Colonic mucosa (tissue), 4 donors: ENCODE data around the gene SYNE1. TPM values are rescaled to one million over a fixed set of nuclear protein-coding genes. Genes with fewer than 3 reads are reported as not detected.
"Not testable (repeated sequence)": the region's sequence is repeated elsewhere in the genome, so short reads cannot be mapped to it uniquely, and the experiment has no call there.

Experiments
- DNase-seq: peaks from one replicate; pipeline ENCODE4 v3.0.0-alpha.2; 2020
- H3K27ac ChIP-seq: fragments of 200-600 bp; one replicate; pipeline ENCODE4 v1.8.0; 2021
- H3K27me3 ChIP-seq: fragments of 200-600 bp; one replicate; pipeline ENCODE4 v1.8.0; 2021
- H3K36me3 ChIP-seq: fragments of 200-600 bp; one replicate; pipeline ENCODE4 v1.8.0; 2021
- H3K4me1 ChIP-seq: fragments of 200-600 bp; one replicate; pipeline ENCODE4 v1.8.0; 2021; ENCODE audit warnings: mild to moderate bottlenecking
- H3K4me3 ChIP-seq: fragments of 200-600 bp; one replicate; pipeline ENCODE4 v1.8.0; 2021
- H3K9ac ChIP-seq, 2 donors: one replicate each; pipeline ENCODE4 v1.7.0; 2013; ENCODE audit warnings: control low read depth in 2 of 2, low read depth in 2 of 2, low read length in 2 of 2
- H3K9me3 ChIP-seq: fragments of 200-600 bp; one replicate; pipeline ENCODE4 v1.8.0; 2021
- CTCF ChIP-seq: fragments of 200-600 bp; IDR thresholded peaks from one replicate; pipeline ENCODE4 v1.8.0; 2022; ENCODE audit warnings: antibody characterized with exemption, mild to moderate bottlenecking
- intact Hi-C: fragments of 100-400 bp; cut with DNase I; formaldehyde crosslinking; loops from one replicate; pipeline ENCODE4 v1.14.1; 2022
- total RNA-seq, 2 donors: library from RNA; stranded (reverse); fragmentation: NEBNext Ultra II Directional in 1 of 2; extraction: Animal tissue kit (Norgen Biotek cat#: 25700) in 1 of 2; gene quantifications; one replicate each; pipeline ENCODE4 v1.2.1, GENCODE V29; 2021
- donor health status: healthy.
- donor health status: DM: no; HTN: no; CAD: no.
- donor health status: DM: no; HTN: no; CAD: no.

Gene SYNE1
- total RNA-seq, 2 donors from 2014 or later, result 11.6 to 23.7 TPM

GRCh38 chr6:152648105-152648504 is 10.9 kb upstream of the SYNE1 start:
- no peaks in the 10 kb centered on the region for H3K9me3 ChIP-seq
- intact Hi-C loops, result no loop called here
- no peak for DNase-seq
- H3K27me3 ChIP-seq, result no peaks in the 10 kb centered on the region
- no peak overlapping the region for H3K27ac ChIP-seq
- H3K9ac ChIP-seq, result no peak overlapping the region
- no peaks in the 10 kb centered on the region for H3K36me3 ChIP-seq
- H3K4me3 ChIP-seq, result no peak overlapping the region
- no peaks in the 10 kb centered on the region for H3K4me1 ChIP-seq
- no peak for TF ChIP-seq CTCF

GRCh38 chr6:152646732-152647131 is 9.6 kb upstream of the SYNE1 start:
- intact Hi-C loops, H3K9me3 ChIP-seq, H3K9ac ChIP-seq, H3K27me3 ChIP-seq, H3K4me3 ChIP-seq, H3K27ac ChIP-seq, H3K4me1 ChIP-seq, DNase-seq, H3K36me3 ChIP-seq: not testable (repeated sequence)

- no peaks in the 10 kb centered on the region for H3K9me3 ChIP-seq
- H3K36me3 ChIP-seq, result no peaks in the 10 kb centered on the region
- H3K9ac ChIP-seq, result no peak overlapping the region
- H3K27ac ChIP-seq, result no peak overlapping the region
- peak; percentile 18 for TF ChIP-seq CTCF
- intact Hi-C loops, result no loop called here
- no peaks in the 10 kb centered on the region for H3K27me3 ChIP-seq
- H3K4me1 ChIP-seq, result no peaks in the 10 kb centered on the region
- no peak overlapping the region for H3K4me3 ChIP-seq
- DNase-seq, result peak; percentile 17
These were observed 5.6 kb upstream of the SYNE1 start for GRCh38 chr6:152642578-152643375.

DNA sequence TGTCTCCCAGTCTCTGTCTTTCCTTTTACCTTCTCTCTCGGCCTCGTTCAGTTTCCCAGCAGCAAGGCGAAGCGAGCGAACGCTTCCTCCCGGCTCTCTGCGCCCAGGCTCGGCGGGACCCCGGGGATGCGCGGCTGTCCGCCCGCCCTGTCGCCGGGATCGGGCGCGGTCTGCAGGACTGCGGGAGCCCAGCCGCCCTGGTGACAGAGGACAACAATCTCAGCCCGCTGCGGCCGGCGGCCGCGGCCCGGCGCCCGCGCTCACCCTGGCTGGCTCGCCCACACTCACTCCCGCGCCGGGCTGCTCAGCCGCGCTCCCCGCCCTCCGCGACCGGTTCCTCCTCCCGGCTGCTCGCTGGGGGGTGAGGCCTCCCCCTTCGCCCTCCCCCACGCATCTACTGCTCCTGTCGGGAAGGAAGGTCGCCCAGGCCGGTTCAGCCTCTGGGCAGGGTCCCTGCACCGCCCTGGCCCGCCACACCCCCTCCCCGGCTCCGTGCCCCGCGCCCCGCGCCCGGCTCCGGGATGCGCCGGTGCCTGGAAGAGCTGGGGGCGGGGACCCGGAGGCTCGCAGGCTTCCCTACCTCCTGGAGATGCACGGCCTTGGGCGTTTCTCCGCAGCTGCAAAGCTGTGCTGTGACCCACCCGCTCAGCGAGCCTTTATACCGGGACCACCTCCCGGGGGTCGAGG is 410 bp downstream of the SYNE1 start:
- H3K9ac ChIP-seq, result peak overlapping the region; percentile 19 to 43
- no peaks in the 10 kb centered on the region for H3K9me3 ChIP-seq
- H3K27ac ChIP-seq, result no peak overlapping the region
- no peak for TF ChIP-seq CTCF
- H3K4me1 ChIP-seq, result no peaks in the 10 kb centered on the region
- no peaks in the 10 kb centered on the region for H3K36me3 ChIP-seq
- DNase-seq, result no peak
- peaks cover 15% of the 10 kb centered on the region for H3K27me3 ChIP-seq
- H3K4me3 ChIP-seq, result peak overlapping the region; percentile 42
- intact Hi-C loops, result no loop called here

DNA sequence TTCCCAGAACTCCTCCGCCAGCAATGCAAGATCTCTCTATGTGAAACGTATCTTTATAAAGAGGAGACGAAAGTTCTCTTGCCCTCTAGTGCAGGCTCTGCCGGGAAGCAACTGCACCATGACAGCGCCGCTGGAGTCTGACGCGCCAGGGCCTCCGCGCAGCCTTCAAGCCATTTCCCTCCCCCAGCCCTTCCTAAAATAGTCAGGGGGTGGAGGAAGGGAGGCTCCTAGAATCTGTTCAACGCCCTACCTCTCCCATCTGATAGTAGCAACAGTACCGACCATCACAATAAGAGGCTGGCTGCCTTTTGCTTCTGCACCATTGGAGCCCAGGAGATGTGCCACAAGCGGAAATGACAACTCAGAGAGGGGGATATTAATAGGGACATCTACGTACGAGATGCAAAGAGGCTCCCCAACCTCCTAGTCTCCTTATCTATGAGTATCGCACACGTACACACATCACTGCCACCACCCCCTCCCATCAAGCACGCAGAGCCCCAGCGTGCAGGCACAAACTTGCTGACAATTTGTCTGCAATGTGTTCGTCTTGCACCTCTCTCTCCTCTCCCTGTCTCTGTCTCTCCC is 1.0 kb downstream of the SYNE1 start:
- DNase-seq, result peak; percentile 18
- H3K4me3 ChIP-seq, result peak overlapping the region; percentile 42
- H3K4me1 ChIP-seq, result no peaks in the 10 kb centered on the region
- H3K9ac ChIP-seq, result peak overlapping the region; percentile 19 to 43
- intact Hi-C loops, result no loop called here
- H3K36me3 ChIP-seq, result no peaks in the 10 kb centered on the region
- H3K27me3 ChIP-seq, result peaks cover 15% of the 10 kb centered on the region
- no peak for TF ChIP-seq CTCF
- H3K27ac ChIP-seq, result no peak overlapping the region
- no peaks in the 10 kb centered on the region for H3K9me3 ChIP-seq
